GM23338 (cell line): ENCODE results near the gene EPHB2.

Experiments
- CTCF ChIP-seq, 2 experiments: fragments of 200-600 bp in 1 of 2; sonication (generic) in 1 of 2; conservative IDR thresholded peaks; 2 replicates each; pipeline versions ENCODE4 v1.5.1 to v1.6.1; 2016 to 2017; ENCODE audit warnings: antibody characterized with exemption in 2 of 2, low read depth in 2 of 2, mild to moderate bottlenecking in 2 of 2, moderate library complexity in 1 of 2
- ETS1 ChIP-seq: IDR thresholded peaks from 2 replicates; pipeline ENCODE4 v1.6.1; 2016; ENCODE audit warnings: antibody characterized with exemption
- EZH2 ChIP-seq: fragments of 200-600 bp; sonication (generic); IDR thresholded peaks from one replicate; pipeline ENCODE4 v1.8.0; 2017; ENCODE audit warnings: antibody characterized with exemption, mild to moderate bottlenecking, low read depth; ENCODE audit not compliant: unreplicated experiment
- EZH2phosphoT487 ChIP-seq: fragments of 200-600 bp; sonication (generic); IDR thresholded peaks from one replicate; pipeline ENCODE4 v1.8.1; 2018; ENCODE audit warnings: antibody characterized with exemption; ENCODE audit not compliant: unreplicated experiment
- POLR2AphosphoS5 ChIP-seq: IDR thresholded peaks from 2 replicates; pipeline ENCODE4 v1.6.1; 2016; ENCODE audit warnings: antibody characterized with exemption, low read depth
- STAT1 ChIP-seq: IDR thresholded peaks from one replicate; pipeline ENCODE4 v1.6.1; 2016; ENCODE audit warnings: antibody characterized with exemption; ENCODE audit not compliant: unreplicated experiment
- ZNF331 ChIP-seq: fragments of 250-450 bp; sonication (Bioruptor Pico); IDR thresholded peaks from 2 replicates; pipeline ENCODE4 v1.5.0; 2020; ENCODE audit warnings: low read depth, mild to moderate bottlenecking, moderate library complexity
- TF ChIP-seq, protein P1 (sequence below): IDR thresholded peaks from one replicate; pipeline ENCODE4 v1.6.1; 2018; ENCODE audit warnings: antibody characterized with exemption; ENCODE audit not compliant: unreplicated experiment

DNA sequence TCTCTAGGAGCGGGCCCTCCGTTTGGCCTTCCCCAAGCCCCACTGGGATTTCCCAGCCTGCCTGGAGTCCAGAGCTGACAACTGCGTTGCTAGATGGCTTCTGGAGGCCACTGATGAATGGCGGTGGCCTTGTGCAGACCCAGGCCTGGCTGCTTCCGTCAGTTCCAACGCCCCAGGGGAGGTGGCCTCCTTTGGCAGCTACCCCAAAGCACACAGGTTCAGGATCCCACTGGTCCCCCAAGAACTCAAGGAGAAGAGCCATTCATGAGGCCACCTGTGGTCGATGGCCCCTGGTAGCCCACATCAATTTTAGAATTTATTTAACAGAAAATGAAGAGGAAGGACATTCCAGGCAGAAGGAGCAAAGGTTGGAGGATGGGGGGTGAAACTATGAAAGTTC, 176.9 kb downstream of the EPHB2 start:
- no peak for TF ChIP-seq CTCF (conservative IDR thresholded peaks at IDR 0.05; ENCODE audit: low read depth in 2 of 2)
- no peak for TF ChIP-seq STAT1
- TF ChIP-seq EZH2: no peak
- no peak for TF ChIP-seq POLR2AphosphoS5
- TF ChIP-seq ETS1: no peak
- no peak for TF ChIP-seq EZH2phosphoT487
- TF ChIP-seq, protein P1, sequence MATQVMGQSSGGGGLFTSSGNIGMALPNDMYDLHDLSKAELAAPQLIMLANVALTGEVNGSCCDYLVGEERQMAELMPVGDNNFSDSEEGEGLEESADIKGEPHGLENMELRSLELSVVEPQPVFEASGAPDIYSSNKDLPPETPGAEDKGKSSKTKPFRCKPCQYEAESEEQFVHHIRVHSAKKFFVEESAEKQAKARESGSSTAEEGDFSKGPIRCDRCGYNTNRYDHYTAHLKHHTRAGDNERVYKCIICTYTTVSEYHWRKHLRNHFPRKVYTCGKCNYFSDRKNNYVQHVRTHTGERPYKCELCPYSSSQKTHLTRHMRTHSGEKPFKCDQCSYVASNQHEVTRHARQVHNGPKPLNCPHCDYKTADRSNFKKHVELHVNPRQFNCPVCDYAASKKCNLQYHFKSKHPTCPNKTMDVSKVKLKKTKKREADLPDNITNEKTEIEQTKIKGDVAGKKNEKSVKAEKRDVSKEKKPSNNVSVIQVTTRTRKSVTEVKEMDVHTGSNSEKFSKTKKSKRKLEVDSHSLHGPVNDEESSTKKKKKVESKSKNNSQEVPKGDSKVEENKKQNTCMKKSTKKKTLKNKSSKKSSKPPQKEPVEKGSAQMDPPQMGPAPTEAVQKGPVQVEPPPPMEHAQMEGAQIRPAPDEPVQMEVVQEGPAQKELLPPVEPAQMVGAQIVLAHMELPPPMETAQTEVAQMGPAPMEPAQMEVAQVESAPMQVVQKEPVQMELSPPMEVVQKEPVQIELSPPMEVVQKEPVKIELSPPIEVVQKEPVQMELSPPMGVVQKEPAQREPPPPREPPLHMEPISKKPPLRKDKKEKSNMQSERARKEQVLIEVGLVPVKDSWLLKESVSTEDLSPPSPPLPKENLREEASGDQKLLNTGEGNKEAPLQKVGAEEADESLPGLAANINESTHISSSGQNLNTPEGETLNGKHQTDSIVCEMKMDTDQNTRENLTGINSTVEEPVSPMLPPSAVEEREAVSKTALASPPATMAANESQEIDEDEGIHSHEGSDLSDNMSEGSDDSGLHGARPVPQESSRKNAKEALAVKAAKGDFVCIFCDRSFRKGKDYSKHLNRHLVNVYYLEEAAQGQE: no peak
- no peak for TF ChIP-seq ZNF331 (CRISPR knock-in tag)
